Measurements from ENCODE around the gene CAPN5. TPM values are rescaled to one million over a fixed set of nuclear protein-coding genes. Genes with fewer than 3 reads are reported as not detected.

The CAPN5 gene
- total RNA-seq, 1 donor from 2014 or later, result 6.5 TPM

DNA sequence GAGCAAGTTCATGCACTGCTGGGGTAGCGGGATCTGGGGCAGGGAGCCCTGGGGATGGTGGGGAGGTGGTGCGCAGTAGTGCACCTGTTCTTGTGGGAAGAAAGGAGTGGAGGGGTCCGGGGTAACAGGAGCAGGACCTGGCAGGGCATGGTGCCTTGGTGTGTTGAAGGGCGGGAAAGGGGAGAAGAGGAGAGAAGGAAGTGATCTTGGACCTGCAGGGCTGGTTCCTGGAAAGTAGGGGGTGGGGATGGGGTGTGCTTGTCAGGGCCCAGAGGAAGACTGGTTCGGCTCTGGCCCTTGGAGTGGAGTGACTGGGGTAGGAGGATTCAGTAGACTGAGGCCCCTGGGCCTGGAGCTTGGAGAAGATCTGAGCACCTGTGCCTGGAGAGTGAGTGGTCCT is 10.9 kb upstream of the CAPN5 start:
- ATAC-seq, result no peak
- TF ChIP-seq, protein P1, sequence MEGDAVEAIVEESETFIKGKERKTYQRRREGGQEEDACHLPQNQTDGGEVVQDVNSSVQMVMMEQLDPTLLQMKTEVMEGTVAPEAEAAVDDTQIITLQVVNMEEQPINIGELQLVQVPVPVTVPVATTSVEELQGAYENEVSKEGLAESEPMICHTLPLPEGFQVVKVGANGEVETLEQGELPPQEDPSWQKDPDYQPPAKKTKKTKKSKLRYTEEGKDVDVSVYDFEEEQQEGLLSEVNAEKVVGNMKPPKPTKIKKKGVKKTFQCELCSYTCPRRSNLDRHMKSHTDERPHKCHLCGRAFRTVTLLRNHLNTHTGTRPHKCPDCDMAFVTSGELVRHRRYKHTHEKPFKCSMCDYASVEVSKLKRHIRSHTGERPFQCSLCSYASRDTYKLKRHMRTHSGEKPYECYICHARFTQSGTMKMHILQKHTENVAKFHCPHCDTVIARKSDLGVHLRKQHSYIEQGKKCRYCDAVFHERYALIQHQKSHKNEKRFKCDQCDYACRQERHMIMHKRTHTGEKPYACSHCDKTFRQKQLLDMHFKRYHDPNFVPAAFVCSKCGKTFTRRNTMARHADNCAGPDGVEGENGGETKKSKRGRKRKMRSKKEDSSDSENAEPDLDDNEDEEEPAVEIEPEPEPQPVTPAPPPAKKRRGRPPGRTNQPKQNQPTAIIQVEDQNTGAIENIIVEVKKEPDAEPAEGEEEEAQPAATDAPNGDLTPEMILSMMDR (IDR thresholded peaks at IDR 0.05), result no peak
- Histone ChIP-seq H3K9me3 (no peaks in the 10 kb centered on the region), H3K27ac (no peak overlapping the region), H3K4me1 (no peaks in the 10 kb centered on the region), H3K36me3 (no peaks in the 10 kb centered on the region), H3K27me3 (no peaks in the 10 kb centered on the region), H3K4me3 (no peak overlapping the region)
- no peak for DNase-seq
- intact Hi-C loops (cut with DNase I), result no loop called here

DNA sequence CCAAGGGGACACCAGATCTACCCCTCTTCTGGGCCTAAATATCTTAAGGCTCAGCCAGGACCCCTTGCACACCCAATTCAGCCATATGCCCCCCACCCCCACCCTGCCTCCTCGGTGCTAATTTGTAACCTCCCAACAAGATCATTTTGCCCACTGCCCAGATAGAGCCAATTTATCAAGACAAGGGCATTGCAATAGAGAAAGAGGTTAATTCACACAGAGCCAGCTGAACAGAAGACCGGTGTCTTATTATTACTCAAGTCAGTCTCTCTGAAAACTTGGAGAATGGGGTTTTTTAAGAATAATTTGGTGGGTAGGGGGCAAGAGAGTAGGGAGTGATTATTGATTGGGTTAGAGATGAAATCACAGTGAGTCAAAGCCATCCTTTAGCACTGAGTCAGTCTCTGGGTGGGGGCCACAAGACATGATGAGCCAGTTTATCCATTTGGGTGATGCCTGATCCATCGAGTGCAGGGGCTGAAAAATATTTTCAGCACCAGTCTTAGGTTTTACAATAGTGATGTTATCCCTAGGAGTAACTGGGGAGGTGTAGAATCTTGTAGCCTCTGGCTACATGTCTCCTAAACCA is 9.9 kb upstream of the CAPN5 start:
- TF ChIP-seq, protein P1 (IDR thresholded peaks at IDR 0.05), result no peak
- DNase-seq (no peak), ATAC-seq (no peak)
- H3K4me1 ChIP-seq, result no peaks in the 10 kb centered on the region
- H3K27me3 ChIP-seq, result no peaks in the 10 kb centered on the region
- H3K4me3 ChIP-seq, result no peak overlapping the region
- intact Hi-C loops (cut with DNase I), result no loop called here
- H3K36me3 ChIP-seq, result no peaks in the 10 kb centered on the region
- no peak overlapping the region for H3K27ac ChIP-seq
- H3K9me3 ChIP-seq, result no peaks in the 10 kb centered on the region

DNA sequence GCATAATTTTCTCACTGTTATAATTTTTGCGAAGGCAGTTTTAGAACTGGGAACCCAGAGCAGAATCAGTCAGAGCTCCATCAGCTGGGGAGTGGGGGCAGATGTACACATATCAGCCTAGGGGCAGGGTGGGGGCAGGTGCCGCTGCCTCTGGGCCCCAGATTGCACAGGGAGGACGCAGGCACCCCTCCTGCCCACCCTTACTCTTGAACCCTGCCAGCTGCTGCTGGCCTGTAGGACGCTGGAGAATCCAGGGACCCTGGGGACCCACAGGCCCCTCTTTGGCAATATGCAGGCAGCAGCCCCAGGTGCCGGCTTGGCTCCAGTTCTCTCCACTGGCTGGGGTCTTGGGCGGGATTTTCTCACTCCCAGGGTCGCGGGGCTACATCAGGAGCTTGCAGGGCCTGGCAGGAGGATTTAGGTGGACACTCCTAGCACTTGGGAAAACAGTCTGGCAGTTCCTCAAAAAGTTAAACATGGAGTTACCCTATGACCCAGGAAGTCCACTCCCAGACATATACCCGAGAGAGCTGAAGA is 8.8 kb upstream of the CAPN5 start:
- Histone ChIP-seq H3K4me3 (no peak overlapping the region), H3K9me3 (no peaks in the 10 kb centered on the region), H3K27ac (no peak overlapping the region), H3K27me3 (no peaks in the 10 kb centered on the region), H3K4me1 (no peaks in the 10 kb centered on the region), H3K36me3 (no peaks in the 10 kb centered on the region)
- intact Hi-C loops (cut with DNase I), result no loop called here
- TF ChIP-seq, protein P1 (IDR thresholded peaks at IDR 0.05), result no peak
- ATAC-seq, result no peak
- peak; percentile 22 for DNase-seq

DNA sequence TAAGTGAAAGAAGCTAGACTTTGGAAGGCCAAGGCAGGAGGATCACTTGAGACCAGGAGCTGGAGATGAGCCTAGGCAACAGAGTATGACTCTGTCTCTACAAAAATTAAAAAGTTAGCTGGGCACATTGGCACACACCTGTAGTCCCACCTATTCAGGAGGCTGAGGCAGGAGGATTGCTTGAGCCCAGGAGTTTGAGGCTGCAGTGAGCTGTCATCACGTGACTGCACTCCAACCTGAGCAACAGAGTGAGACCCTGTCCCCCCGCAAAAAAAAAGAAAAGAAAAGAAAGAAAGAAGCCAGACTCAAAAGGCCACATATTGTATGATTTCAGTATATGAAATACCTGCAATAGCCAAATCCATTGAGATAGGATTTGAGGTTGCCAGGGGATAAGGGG is 7.9 kb upstream of the CAPN5 start:
- intact Hi-C loops (cut with DNase I), result no loop called here
- no peaks in the 10 kb centered on the region for H3K4me1 ChIP-seq
- no peak overlapping the region for H3K27ac ChIP-seq
- DNase-seq (no peak), ATAC-seq (no peak)
- no peaks in the 10 kb centered on the region for H3K36me3 ChIP-seq
- H3K9me3 ChIP-seq, result no peaks in the 10 kb centered on the region
- TF ChIP-seq, protein P1 (IDR thresholded peaks at IDR 0.05), result no peak
- no peaks in the 10 kb centered on the region for H3K27me3 ChIP-seq
- no peak overlapping the region for H3K4me3 ChIP-seq

DNA sequence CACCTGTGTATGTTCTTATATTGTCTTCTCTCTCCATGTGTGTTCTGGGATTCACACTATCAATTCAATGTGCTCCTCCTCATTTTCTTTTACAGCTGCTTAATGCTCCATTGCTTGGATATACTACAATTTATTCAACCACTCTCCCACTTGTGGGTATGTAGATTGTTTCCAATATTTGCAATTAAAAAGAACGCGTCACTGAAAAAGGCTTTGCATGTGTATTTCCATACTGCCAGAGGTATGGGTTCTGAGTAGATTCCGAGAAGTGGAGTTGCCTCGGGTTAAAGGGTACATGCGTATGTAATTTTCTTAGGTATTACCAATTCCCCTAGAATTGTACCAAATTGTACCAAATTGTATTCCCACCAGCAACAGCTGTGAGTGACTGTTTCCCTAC is 7.0 kb upstream of the CAPN5 start:
- no peak overlapping the region for H3K4me3 ChIP-seq
- ATAC-seq, result no peak
- no peak for DNase-seq

More for the DNA sequence above, 7.0 kb upstream of the CAPN5 start:
- Histone ChIP-seq H3K36me3 (no peaks in the 10 kb centered on the region), H3K27ac (no peak overlapping the region), H3K27me3 (no peaks in the 10 kb centered on the region), H3K9me3 (no peaks in the 10 kb centered on the region), H3K4me1 (no peaks in the 10 kb centered on the region)
- intact Hi-C loops (cut with DNase I), result no loop called here
- TF ChIP-seq, protein P1 (IDR thresholded peaks at IDR 0.05), result no peak
